ENCODE results near the gene SSPN. TPM values are rescaled to one million over a fixed set of nuclear protein-coding genes. Genes with fewer than 3 reads are reported as not detected.

SSPN gene
- polyA plus RNA-seq, 4 donors, result 0.67 to 4.7 (median 1.7) TPM

GRCh38 chr12:26247873-26248272 lies 52.5 kb downstream of the SSPN start:
- WGBS, 3 donors, result 59 to 70% (median 60%) methylated on average over 4 of the region's 4 CpGs
- Histone ChIP-seq H3K4me3 (ENCODE audit: low read depth in 1 of 3, low read length in 3 of 3) (no peak overlapping the region), H3K27me3 (ENCODE audit: control insufficient read depth in 3 of 3, insufficient read depth in 3 of 3, low read length in 3 of 3) (no peaks in the 10 kb centered on the region), H3K4me1 (ENCODE audit: control insufficient read depth in 3 of 3, insufficient read depth in 2 of 3, low read depth in 1 of 3, low read length in 2 of 3) (peaks cover 7 to 13% (median 7%) of the 10 kb centered on the region in 3 donors), H3K9me3 (ENCODE audit: control insufficient read depth in 2 of 2, insufficient read depth in 1 of 2, low read depth in 1 of 2, low read length in 1 of 2) (peaks cover 0 to 7% of the 10 kb centered on the region in 2 donors), H3K27ac (ENCODE audit: low read depth in 1 of 3, low read length in 2 of 3) (no peak overlapping the region), H3K36me3 (ENCODE audit: control insufficient read depth in 3 of 3, insufficient read depth in 2 of 3, low read depth in 1 of 3, low read length in 3 of 3) (no peaks in the 10 kb centered on the region)
- FAIRE-seq (no peak), DNase-seq (no peak)

DNA sequence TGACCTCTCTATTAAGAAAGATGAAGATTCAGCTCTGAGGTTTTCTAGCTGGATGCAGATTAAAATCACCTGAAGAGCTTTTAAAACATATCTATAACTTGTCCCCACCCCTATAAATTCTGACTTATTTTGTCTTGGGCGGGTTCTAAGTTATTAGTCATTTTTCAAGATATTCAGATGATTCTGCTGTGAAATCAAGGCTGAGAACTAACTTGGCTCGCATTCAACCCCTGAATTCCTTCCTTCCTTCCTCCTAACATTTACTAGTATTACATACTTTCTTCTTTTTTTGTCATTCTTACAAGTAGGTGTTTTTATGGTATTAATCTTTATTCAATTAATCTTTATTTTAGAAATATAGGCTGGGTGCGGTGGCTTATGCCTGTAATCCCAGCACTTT lies 55.4 kb downstream of the SSPN start:
- Histone ChIP-seq H3K4me1 (ENCODE audit: control insufficient read depth in 3 of 3, insufficient read depth in 2 of 3, low read depth in 1 of 3, low read length in 2 of 3) (peaks cover 1 to 9% (median 4%) of the 10 kb centered on the region in 3 donors), H3K27me3 (ENCODE audit: control insufficient read depth in 3 of 3, insufficient read depth in 3 of 3, low read length in 3 of 3) (no peaks in the 10 kb centered on the region), H3K4me3 (ENCODE audit: low read depth in 1 of 3, low read length in 3 of 3) (no peak overlapping the region), H3K27ac (ENCODE audit: low read depth in 1 of 3, low read length in 2 of 3) (no peak overlapping the region), H3K9me3 (ENCODE audit: control insufficient read depth in 2 of 2, insufficient read depth in 1 of 2, low read depth in 1 of 2, low read length in 1 of 2) (peaks cover 0 to 14% of the 10 kb centered on the region in 2 donors), H3K36me3 (ENCODE audit: control insufficient read depth in 3 of 3, insufficient read depth in 2 of 3, low read depth in 1 of 3, low read length in 3 of 3) (no peaks in the 10 kb centered on the region)
- 86 to 92% (median 92%) methylated on average over 3 of the region's 3 CpGs for WGBS, 3 donors
- no peak for FAIRE-seq
- no peak for DNase-seq

DNA sequence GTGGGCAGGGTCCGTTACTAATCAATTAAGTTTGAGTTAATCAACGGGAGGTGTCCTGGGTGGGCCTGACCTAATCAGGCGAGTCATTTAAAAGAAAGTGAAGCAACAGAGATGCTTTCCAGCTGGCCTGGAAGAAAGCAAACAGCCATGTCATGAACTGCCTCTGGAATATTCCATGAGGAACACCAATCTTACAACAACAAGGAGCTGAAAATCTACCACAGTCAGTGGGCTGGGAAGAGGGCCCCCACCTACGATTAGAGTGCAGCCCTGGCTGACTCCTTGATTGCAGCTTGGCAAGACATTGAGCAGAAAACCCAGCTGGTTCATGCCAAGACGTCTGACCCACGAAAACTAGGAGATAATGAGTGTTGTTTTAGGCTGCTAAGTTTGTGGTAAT lies 56.2 kb downstream of the SSPN start:
- no peak for FAIRE-seq
- H3K36me3 ChIP-seq (ENCODE audit: control insufficient read depth in 3 of 3, insufficient read depth in 2 of 3, low read depth in 1 of 3, low read length in 3 of 3), result peaks cover 0 to 2% (median 0%) of the 10 kb centered on the region in 3 donors
- peaks cover 0 to 1% (median 0%) of the 10 kb centered on the region in 3 donors for H3K4me1 ChIP-seq (ENCODE audit: control insufficient read depth in 3 of 3, insufficient read depth in 2 of 3, low read depth in 1 of 3, low read length in 2 of 3)
- H3K4me3 ChIP-seq (ENCODE audit: low read depth in 1 of 3, low read length in 3 of 3), result no peak overlapping the region
- WGBS, 3 donors, result 80 to 87% (median 82%) methylated on average over 6 of the region's 6 CpGs
- no peaks in the 10 kb centered on the region for H3K27me3 ChIP-seq (ENCODE audit: control insufficient read depth in 3 of 3, insufficient read depth in 3 of 3, low read length in 3 of 3)
- peaks cover 0 to 22% of the 10 kb centered on the region in 2 donors for H3K9me3 ChIP-seq (ENCODE audit: control insufficient read depth in 2 of 2, insufficient read depth in 1 of 2, low read depth in 1 of 2, low read length in 1 of 2)
- H3K27ac ChIP-seq (ENCODE audit: low read depth in 1 of 3, low read length in 2 of 3), result no peak overlapping the region
- no peak for DNase-seq

DNA sequence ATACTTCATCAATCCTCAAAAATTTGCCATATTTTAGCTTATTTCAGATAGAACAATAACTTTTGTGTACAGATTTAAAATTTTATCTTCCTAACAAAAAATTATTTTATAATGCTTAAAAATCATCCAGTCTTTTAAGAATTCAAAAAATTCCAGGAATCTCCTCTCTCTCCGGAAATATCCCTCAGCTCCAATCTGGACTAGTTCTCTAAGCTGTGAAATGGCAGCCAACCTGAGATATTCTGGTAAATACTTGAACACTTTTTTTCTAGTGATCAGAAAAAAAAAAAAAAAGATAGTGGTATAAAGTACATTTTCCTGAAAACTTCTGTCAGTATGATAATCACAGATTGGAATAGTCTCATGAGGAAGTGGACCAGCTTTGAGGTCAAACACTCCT lies 57.6 kb downstream of the SSPN start:
- Histone ChIP-seq H3K4me1 (ENCODE audit: control insufficient read depth in 3 of 3, insufficient read depth in 2 of 3, low read depth in 1 of 3, low read length in 2 of 3) (no peaks in the 10 kb centered on the region), H3K36me3 (ENCODE audit: control insufficient read depth in 3 of 3, insufficient read depth in 2 of 3, low read depth in 1 of 3, low read length in 3 of 3) (peaks cover 0 to 2% (median 0%) of the 10 kb centered on the region in 3 donors), H3K27ac (ENCODE audit: low read depth in 1 of 3, low read length in 2 of 3) (no peak overlapping the region), H3K27me3 (ENCODE audit: control insufficient read depth in 3 of 3, insufficient read depth in 3 of 3, low read length in 3 of 3) (no peaks in the 10 kb centered on the region), H3K4me3 (ENCODE audit: low read depth in 1 of 3, low read length in 3 of 3) (no peak overlapping the region), H3K9me3 (ENCODE audit: control insufficient read depth in 2 of 2, insufficient read depth in 1 of 2, low read depth in 1 of 2, low read length in 1 of 2) (peaks cover 0 to 29% of the 10 kb centered on the region in 2 donors)
- DNase-seq (no peak), FAIRE-seq (no peak)
- 82 to 96% (median 89%) methylated on average over 1 of the region's 1 CpG for WGBS, 3 donors

DNA sequence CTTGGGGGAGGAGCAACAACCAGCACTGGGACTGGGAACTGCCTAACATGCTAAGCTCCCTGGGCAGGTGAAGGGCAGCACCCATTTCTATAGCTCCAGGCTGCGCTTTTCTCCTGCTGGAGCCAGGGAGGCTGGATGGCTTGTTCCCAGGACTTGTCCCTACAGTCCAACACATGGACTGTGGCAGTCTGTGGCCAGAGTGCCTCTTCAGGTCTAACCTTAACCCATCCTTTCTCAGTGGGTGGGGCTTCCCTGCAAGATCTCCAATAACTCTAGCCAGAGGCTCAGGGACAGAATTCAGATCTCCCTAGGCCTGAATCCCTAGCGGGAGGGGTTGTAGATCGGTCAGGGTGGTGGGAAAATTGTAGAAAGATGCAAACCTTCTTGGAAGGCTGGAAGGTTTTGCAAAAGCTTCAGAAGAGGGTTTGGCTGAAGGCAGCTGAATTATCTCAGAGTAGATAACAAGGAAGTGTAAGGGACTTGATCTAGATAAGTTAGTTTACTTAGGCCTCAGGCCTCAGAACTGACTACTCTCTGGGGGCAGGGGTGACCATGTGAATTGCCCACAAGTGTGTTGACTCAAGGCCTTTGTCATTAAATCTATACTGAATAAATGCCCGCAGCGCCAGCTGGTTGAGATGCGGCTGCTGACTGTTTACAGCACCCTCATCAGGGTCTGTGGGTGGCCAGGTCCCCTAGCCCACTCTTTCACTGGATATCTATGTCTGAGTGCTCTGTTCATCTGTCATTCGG lies 60.7 kb downstream of the SSPN start:
- H3K36me3 ChIP-seq (ENCODE audit: control insufficient read depth in 3 of 3, insufficient read depth in 2 of 3, low read depth in 1 of 3, low read length in 3 of 3), result peaks cover 0 to 2% (median 0%) of the 10 kb centered on the region in 3 donors
- H3K27me3 ChIP-seq (ENCODE audit: control insufficient read depth in 3 of 3, insufficient read depth in 3 of 3, low read length in 3 of 3), result no peaks in the 10 kb centered on the region
- FAIRE-seq, result no peak
- WGBS, 3 donors, result 80 to 92% (median 82%) methylated on average over 7 of the region's 7 CpGs
- H3K4me1 ChIP-seq (ENCODE audit: control insufficient read depth in 3 of 3, insufficient read depth in 2 of 3, low read depth in 1 of 3, low read length in 2 of 3), result no peaks in the 10 kb centered on the region
- H3K27ac ChIP-seq (ENCODE audit: low read depth in 1 of 3, low read length in 2 of 3), result no peak overlapping the region
- no peak for DNase-seq
- H3K4me3 ChIP-seq (ENCODE audit: low read depth in 1 of 3, low read length in 3 of 3), result no peak overlapping the region
- H3K9me3 ChIP-seq (ENCODE audit: control insufficient read depth in 2 of 2, insufficient read depth in 1 of 2, low read depth in 1 of 2, low read length in 1 of 2), result peaks cover 0 to 22% of the 10 kb centered on the region in 2 donors

- H3K27ac ChIP-seq (ENCODE audit: low read depth in 1 of 3, low read length in 2 of 3), result peak overlapping the region in 1 of 3 donors; percentile 8
- no peaks in the 10 kb centered on the region for H3K36me3 ChIP-seq (ENCODE audit: control insufficient read depth in 3 of 3, insufficient read depth in 2 of 3, low read depth in 1 of 3, low read length in 3 of 3)
- H3K27me3 ChIP-seq (ENCODE audit: control insufficient read depth in 3 of 3, insufficient read depth in 3 of 3, low read length in 3 of 3), result no peaks in the 10 kb centered on the region
- DNase-seq (peak; percentile 45 to 78), FAIRE-seq (peak; percentile 82)
- WGBS, 3 donors, result 77 to 88% (median 88%) methylated on average over 2 of the region's 2 CpGs
- peaks cover 4 to 14% (median 4%) of the 10 kb centered on the region in 3 donors for H3K4me1 ChIP-seq (ENCODE audit: control insufficient read depth in 3 of 3, insufficient read depth in 2 of 3, low read depth in 1 of 3, low read length in 2 of 3)
- no peak overlapping the region for H3K4me3 ChIP-seq (ENCODE audit: low read depth in 1 of 3, low read length in 3 of 3)
- H3K9me3 ChIP-seq (ENCODE audit: control insufficient read depth in 2 of 2, insufficient read depth in 1 of 2, low read depth in 1 of 2, low read length in 1 of 2), result peaks cover 0 to 7% of the 10 kb centered on the region in 2 donors
These were observed 69.0 kb downstream of the SSPN start for GRCh38 chr12:26264215-26264838.

GRCh38 chr12:26265606-26266005 lies 70.2 kb downstream of the SSPN start:
- DNase-seq, result no peak
- H3K27ac ChIP-seq (ENCODE audit: low read depth in 1 of 3, low read length in 2 of 3), result peak overlapping the region in 1 of 3 donors; percentile 10
- no peaks in the 10 kb centered on the region for H3K27me3 ChIP-seq (ENCODE audit: control insufficient read depth in 3 of 3, insufficient read depth in 3 of 3, low read length in 3 of 3)
- H3K36me3 ChIP-seq (ENCODE audit: control insufficient read depth in 3 of 3, insufficient read depth in 2 of 3, low read depth in 1 of 3, low read length in 3 of 3), result no peaks in the 10 kb centered on the region
- no peak for FAIRE-seq
- H3K9me3 ChIP-seq (ENCODE audit: control insufficient read depth in 2 of 2, insufficient read depth in 1 of 2, low read depth in 1 of 2, low read length in 1 of 2), result peaks cover 0 to 7% of the 10 kb centered on the region in 2 donors
- no peak overlapping the region for H3K4me3 ChIP-seq (ENCODE audit: low read depth in 1 of 3, low read length in 3 of 3)
- H3K4me1 ChIP-seq (ENCODE audit: control insufficient read depth in 3 of 3, insufficient read depth in 2 of 3, low read depth in 1 of 3, low read length in 2 of 3), result peaks cover 4 to 26% (median 4%) of the 10 kb centered on the region in 3 donors

- Histone ChIP-seq H3K27me3 (ENCODE audit: control insufficient read depth in 3 of 3, insufficient read depth in 3 of 3, low read length in 3 of 3) (no peaks in the 10 kb centered on the region), H3K4me3 (ENCODE audit: low read depth in 1 of 3, low read length in 3 of 3) (no peak overlapping the region)
- no peak for FAIRE-seq
These were observed 71.5 kb downstream of the SSPN start for GRCh38 chr12:26266881-26267280.

More at GRCh38 chr12:26266881-26267280, 71.5 kb downstream of the SSPN start:
- peaks cover 0 to 7% of the 10 kb centered on the region in 2 donors for H3K9me3 ChIP-seq (ENCODE audit: control insufficient read depth in 2 of 2, insufficient read depth in 1 of 2, low read depth in 1 of 2, low read length in 1 of 2)
- H3K4me1 ChIP-seq (ENCODE audit: control insufficient read depth in 3 of 3, insufficient read depth in 2 of 3, low read depth in 1 of 3, low read length in 2 of 3), result peaks cover 4 to 34% (median 4%) of the 10 kb centered on the region in 3 donors
- no peaks in the 10 kb centered on the region for H3K36me3 ChIP-seq (ENCODE audit: control insufficient read depth in 3 of 3, insufficient read depth in 2 of 3, low read depth in 1 of 3, low read length in 3 of 3)
- H3K27ac ChIP-seq (ENCODE audit: low read depth in 1 of 3, low read length in 2 of 3), result no peak overlapping the region
- no peak for DNase-seq
